Glutamatergic neuron (in vitro differentiated cells): ENCODE results near the gene CDH8. TPM values are rescaled to one million over a fixed set of nuclear protein-coding genes. Genes with fewer than 3 reads are reported as not detected.

Experiments
- DNase-seq: peaks from one replicate; pipeline ENCODE4 v3.0.0; 2022
- H3K27ac Mint-ChIP-seq: one replicate; pipeline ENCODE4 v1.8.0; 2020; ENCODE audit warnings: mild to moderate bottlenecking, mixed read lengths, inconsistent platforms; ENCODE audit not compliant: unreplicated experiment
- H3K27me3 Mint-ChIP-seq: one replicate; pipeline ENCODE4 v1.8.0; 2020; ENCODE audit warnings: mild to moderate bottlenecking, moderate library complexity, mixed read lengths, inconsistent platforms; ENCODE audit not compliant: unreplicated experiment
- H3K36me3 Mint-ChIP-seq: one replicate; pipeline ENCODE4 v1.8.0; 2020; ENCODE audit warnings: mild to moderate bottlenecking, mixed read lengths, inconsistent platforms; ENCODE audit not compliant: unreplicated experiment
- H3K4me1 Mint-ChIP-seq: one replicate; pipeline ENCODE4 v1.8.0; 2020; ENCODE audit warnings: mild to moderate bottlenecking, low read depth, mixed read lengths, inconsistent platforms; ENCODE audit not compliant: unreplicated experiment
- H3K4me3 Mint-ChIP-seq: one replicate; pipeline ENCODE4 v1.8.0; 2020; ENCODE audit warnings: mild to moderate bottlenecking, mixed read lengths, inconsistent platforms; ENCODE audit not compliant: unreplicated experiment
- H3K9me3 Mint-ChIP-seq: one replicate; pipeline ENCODE4 v1.8.0; 2020; ENCODE audit warnings: mild to moderate bottlenecking, moderate library complexity, mixed read lengths, inconsistent platforms; ENCODE audit not compliant: unreplicated experiment
- total RNA-seq: library from RNA; stranded (reverse); fragmentation: NEBNext Ultra II Directional; extraction: Animal tissue kit (Norgen Biotek cat#: 25700); gene quantifications from one replicate; pipeline ENCODE4 v1.2.1, GENCODE V29; 2021; ENCODE audit not compliant: unreplicated experiment
- TF ChIP-seq, protein P1 (sequence below): fragments of 200-600 bp; sonication (generic); IDR thresholded peaks from one replicate; pipeline ENCODE4 v1.5.0; 2021; ENCODE audit not compliant: partially characterized antibody, unreplicated experiment

Gene CDH8
- total RNA-seq, 1 donor from 2014 or later, result 5.5 TPM

DNA sequence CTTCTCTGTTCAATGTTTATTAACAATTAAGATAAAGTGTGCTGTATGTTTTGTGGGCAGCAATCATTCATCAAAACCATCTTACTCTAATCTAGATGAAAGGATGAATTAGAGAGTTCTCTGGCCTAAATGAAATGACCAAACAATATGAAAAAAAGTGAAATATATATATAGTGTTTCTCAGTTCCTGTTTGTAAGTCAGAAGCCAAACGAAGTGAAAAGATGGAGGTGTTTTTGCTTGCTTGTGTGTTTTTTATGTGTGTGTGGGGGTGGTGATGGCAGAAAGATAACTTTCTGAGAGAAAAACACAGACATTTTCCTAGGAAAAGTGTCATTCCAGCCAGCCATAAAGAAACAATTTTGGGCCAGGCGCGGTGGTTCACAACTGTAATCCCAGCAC is 138.6 kb downstream of the CDH8 start:
- Mint-ChIP-seq H3K27me3 (peaks cover 2% of the 10 kb centered on the region), H3K4me1 (no peaks in the 10 kb centered on the region), H3K27ac (no peak overlapping the region), H3K9me3 (no peaks in the 10 kb centered on the region), H3K36me3 (no peaks in the 10 kb centered on the region), H3K4me3 (no peak overlapping the region)
- TF ChIP-seq, protein P1, sequence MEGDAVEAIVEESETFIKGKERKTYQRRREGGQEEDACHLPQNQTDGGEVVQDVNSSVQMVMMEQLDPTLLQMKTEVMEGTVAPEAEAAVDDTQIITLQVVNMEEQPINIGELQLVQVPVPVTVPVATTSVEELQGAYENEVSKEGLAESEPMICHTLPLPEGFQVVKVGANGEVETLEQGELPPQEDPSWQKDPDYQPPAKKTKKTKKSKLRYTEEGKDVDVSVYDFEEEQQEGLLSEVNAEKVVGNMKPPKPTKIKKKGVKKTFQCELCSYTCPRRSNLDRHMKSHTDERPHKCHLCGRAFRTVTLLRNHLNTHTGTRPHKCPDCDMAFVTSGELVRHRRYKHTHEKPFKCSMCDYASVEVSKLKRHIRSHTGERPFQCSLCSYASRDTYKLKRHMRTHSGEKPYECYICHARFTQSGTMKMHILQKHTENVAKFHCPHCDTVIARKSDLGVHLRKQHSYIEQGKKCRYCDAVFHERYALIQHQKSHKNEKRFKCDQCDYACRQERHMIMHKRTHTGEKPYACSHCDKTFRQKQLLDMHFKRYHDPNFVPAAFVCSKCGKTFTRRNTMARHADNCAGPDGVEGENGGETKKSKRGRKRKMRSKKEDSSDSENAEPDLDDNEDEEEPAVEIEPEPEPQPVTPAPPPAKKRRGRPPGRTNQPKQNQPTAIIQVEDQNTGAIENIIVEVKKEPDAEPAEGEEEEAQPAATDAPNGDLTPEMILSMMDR, result no peak
- no peak for DNase-seq

DNA sequence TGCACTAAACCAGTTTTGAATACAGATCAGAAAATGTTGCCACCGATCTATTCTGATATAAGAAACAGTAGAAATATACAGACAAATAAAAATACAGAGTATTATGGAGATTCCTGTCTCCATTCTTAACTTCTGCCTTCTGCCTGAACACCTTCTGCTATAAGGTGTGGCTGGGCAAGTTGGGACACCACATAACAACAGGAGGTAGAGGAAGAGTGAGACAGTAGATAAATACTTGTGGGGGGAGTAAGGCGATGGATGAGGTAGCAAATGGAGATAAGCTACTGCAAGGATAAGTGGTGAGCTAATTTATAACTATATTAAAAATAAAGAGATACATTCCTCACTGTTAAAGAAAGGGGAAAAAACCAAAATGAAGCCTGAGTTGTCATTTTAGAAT is 143.7 kb downstream of the CDH8 start:
- H3K4me1 Mint-ChIP-seq, result no peaks in the 10 kb centered on the region

DNA sequence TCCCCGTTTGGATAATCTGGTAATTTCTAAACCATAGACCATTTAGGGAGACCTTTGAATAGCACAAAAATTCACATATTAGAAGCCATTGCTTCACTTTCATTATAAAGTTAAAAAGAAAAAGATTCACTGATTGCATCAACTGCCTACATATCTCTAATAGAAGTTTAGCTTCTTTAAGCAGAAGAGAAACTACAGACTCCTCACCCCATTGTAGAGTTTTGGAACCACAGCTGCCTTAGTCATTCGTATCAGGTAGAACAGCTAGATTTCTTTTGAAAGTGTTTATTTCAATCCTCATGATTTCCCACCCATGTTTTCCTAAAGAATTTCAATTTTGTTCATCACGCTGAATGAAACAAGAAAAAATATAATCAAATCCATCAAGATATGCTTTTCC is 144.8 kb downstream of the CDH8 start:
- H3K4me1 Mint-ChIP-seq, result no peaks in the 10 kb centered on the region
- H3K9me3 Mint-ChIP-seq, result no peaks in the 10 kb centered on the region
- TF ChIP-seq, protein P1, result no peak
- no peaks in the 10 kb centered on the region for H3K27me3 Mint-ChIP-seq
- H3K4me3 Mint-ChIP-seq, result no peak overlapping the region
- H3K27ac Mint-ChIP-seq, result no peak overlapping the region
- DNase-seq, result no peak
- no peaks in the 10 kb centered on the region for H3K36me3 Mint-ChIP-seq

More for the DNA sequence above, 143.7 kb downstream of the CDH8 start:
- no peaks in the 10 kb centered on the region for H3K9me3 Mint-ChIP-seq
- TF ChIP-seq, protein P1, result no peak
- H3K27me3 Mint-ChIP-seq, result no peaks in the 10 kb centered on the region
- no peak overlapping the region for H3K4me3 Mint-ChIP-seq
- DNase-seq, result no peak
- no peaks in the 10 kb centered on the region for H3K36me3 Mint-ChIP-seq
- H3K27ac Mint-ChIP-seq, result no peak overlapping the region

DNA sequence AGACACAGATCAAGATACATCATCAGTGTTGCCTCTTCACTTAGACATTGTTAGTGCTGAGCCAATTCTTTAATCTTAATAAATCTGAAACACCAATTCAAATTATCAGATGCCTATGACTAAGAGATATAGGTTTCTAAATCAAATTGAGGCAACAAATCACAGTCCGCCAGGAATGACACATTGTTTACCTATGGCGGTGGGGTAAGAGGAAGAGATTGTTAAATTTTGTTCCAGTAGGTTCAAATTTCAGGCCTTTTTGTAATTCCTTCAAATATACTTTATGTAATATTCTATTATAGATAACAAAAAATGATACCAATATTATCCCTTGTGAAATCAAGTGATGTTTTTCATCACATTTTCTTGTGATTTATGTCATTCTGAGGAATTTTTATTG is 145.9 kb downstream of the CDH8 start:
- DNase-seq, result no peak
- H3K27ac Mint-ChIP-seq, result no peak overlapping the region
- TF ChIP-seq, protein P1, result no peak
- H3K27me3 Mint-ChIP-seq, result no peaks in the 10 kb centered on the region
- no peaks in the 10 kb centered on the region for H3K4me1 Mint-ChIP-seq
- H3K4me3 Mint-ChIP-seq, result no peak overlapping the region
- no peaks in the 10 kb centered on the region for H3K36me3 Mint-ChIP-seq
- no peaks in the 10 kb centered on the region for H3K9me3 Mint-ChIP-seq

DNA sequence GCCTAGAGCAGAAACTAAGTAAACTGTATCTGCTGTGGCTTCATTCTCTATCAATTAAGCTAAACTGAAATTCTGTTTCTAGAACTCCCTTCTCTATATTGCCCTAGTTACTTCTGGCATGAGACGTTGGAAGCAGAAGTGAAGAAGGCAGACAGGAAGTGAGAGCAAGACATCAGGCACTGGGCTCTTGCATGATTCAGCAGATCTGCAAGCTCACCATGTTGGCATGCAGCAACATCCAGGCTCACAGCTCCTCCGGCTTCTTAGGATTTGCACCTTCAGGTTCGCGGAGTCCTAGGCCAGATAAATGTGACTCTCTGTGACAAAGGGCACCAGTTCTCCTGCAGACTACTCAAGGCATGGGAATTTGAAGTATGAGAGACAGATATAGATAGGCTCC is 148.3 kb downstream of the CDH8 start:
- no peak for DNase-seq
- H3K27me3 Mint-ChIP-seq, result no peaks in the 10 kb centered on the region
- H3K36me3 Mint-ChIP-seq, result no peaks in the 10 kb centered on the region
- H3K9me3 Mint-ChIP-seq, result no peaks in the 10 kb centered on the region
- TF ChIP-seq, protein P1, result no peak
- no peaks in the 10 kb centered on the region for H3K4me1 Mint-ChIP-seq
- H3K4me3 Mint-ChIP-seq, result no peak overlapping the region
- H3K27ac Mint-ChIP-seq, result no peak overlapping the region
